Activated CD4-positive, alpha-beta T cell treated with anti-CD3 and anti-CD28 coated beads, Interleukin-2, amount 50 U/mL, for 24 hours (primary cell): ENCODE measurements around the gene SPTLC3.

Experiments used
- DNase-seq, 2 donors: peaks; one replicate each; pipeline ENCODE4 v3.0.0-alpha.2; 2020; ENCODE audit warnings: low read depth in 1 of 2, low spot score in 1 of 2

SPTLC3 gene

GRCh38 chr20:13130061-13130706 is 121.4 kb downstream of the SPTLC3 start:
- no peak for DNase-seq

- DNase-seq, result no peak
These were observed 121.9 kb downstream of the SPTLC3 start for GRCh38 chr20:13130707-13131103.

GRCh38 chr20:13131688-13132087 is 122.9 kb downstream of the SPTLC3 start:
- DNase-seq, result no peak

DNA sequence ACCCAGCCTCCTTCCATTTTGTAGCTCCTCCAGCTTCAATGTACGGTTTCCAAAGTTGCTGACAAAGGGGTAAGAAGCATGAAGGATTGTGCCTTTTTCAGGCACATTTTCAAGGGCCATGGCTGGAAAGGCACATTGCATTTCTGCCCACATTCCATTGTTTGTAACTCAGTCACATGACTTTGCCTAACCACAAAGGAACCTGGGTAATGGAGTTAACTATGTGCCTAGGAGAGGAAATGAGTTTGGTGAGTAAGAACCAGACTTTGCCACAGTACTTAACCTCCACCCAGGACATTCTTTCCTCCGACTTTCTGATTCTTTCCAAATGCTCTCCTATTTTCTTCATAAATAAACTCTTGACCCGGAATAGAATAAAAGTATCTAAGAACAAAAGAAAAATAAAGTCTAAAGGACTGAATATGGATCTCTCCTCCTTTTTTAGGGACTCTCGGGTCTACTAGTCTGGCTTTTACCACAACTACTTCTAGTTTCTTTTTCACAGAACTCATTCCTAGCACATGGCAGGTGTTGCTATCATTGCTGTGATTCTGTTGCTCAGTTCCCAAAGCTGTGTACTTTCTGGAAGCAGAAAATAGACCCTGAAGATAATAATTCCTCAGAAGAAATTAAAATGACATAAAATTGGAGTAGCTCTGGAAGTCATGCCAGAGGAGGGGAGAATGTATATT is 130.8 kb downstream of the SPTLC3 start:
- no peak for DNase-seq

- no peak for DNase-seq
These were observed 131.4 kb downstream of the SPTLC3 start for GRCh38 chr20:13140201-13140600.

- no peak for DNase-seq
These were observed 132.0 kb downstream of the SPTLC3 start for GRCh38 chr20:13140775-13141174.

DNA sequence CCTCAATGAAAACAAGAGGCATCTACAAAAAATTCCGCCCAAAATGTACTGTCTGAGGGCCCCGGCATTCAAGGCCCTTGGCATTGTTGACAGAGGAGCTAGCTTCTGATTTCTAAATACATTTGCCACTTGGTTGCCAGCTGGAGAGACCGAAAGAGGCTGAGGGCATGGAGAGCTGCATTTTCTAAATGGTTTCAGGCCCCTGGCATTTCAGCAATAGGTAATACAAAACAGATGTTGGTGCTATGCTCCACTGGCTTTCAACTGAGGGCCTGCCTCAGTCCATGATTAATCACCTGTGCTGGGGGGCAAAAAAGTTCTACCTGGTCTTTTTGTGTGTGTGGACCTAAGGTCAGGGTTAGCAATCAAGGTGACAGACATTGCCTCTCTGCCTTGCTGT is 132.8 kb downstream of the SPTLC3 start:
- DNase-seq, result no peak

GRCh38 chr20:13142143-13142542 is 133.4 kb downstream of the SPTLC3 start:
- DNase-seq, result no peak

DNA sequence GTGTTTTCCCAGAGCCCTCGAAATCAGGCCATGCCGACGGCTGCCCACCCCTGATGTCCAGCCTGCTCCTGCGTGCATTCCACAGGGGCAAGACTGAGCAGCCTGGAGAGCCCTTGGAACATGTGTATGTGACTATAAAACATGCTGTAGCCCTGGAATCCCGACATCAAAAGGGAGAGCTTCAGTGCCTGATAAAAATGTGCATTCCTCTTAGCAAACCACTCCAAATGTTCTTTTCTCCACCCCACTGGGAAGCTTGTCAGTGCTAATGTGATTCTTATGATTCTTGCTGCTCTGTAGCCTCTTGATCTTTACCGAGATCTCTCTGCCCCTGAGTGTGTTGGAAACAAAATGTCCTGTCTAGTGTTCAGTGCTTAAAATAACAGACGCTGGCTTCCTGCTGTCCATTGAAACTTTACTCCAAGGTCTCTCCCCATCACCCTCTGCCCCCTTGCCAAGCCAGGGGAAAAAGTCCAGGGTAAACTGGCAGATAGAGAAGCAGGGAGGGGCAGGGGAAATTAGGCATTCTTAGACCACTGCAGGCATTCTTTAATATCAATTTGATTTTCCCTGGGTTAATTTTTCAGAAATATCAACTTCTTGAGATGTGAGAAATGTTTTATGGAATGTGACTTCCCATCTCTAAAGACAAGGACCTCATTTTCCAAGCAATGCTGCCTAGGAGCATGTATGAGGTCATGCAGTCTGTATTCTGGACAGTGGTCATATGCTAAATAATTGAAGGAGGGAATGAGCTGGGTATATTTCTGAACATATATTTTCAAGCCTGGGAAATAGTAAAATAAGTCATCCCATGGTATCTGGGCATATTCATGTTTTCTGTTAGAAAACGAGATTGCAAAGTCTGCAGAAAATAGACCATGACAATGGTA is 138.5 kb downstream of the SPTLC3 start:
- DNase-seq, result no peak

GRCh38 chr20:13147971-13148370 is 139.2 kb downstream of the SPTLC3 start:
- no peak for DNase-seq

DNA sequence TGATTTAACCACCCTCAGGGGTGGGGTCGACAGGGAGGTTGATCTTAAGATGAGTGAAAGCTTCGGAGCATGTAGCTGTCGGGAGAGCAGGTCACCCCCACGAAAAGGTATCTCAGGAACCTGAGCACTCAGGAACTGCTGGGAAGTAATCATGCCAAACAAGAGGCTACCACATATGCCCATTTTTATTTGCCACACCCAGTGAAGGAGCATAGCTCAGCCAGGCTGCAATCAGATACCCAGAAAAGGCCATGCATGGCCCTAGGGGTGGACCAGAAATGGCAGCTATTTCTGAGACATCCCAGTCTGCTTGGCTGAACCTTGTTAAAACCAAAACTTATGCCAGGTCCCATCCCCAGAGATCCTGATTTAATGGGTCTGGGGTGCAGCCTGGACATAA is 139.6 kb downstream of the SPTLC3 start:
- DNase-seq, result no peak

DNA sequence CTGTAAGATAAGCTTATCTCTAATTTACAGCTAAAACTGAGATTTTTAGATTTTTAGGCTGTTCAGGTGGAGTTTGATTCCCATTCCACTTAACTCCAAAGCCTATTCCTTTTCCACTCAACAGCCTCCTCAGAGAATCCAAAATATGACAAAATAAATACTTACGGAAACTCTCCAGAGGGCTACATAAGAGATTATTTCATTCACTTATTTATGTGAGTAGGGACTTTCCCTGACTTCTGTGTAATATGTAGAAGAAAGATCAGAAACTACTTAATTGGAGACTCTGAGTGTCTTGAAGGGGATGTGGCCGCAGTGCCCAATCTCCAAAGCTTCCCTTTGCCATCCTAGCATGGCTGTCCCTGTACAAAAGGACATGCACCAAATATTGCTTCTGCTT is 140.2 kb downstream of the SPTLC3 start:
- DNase-seq, result no peak

DNA sequence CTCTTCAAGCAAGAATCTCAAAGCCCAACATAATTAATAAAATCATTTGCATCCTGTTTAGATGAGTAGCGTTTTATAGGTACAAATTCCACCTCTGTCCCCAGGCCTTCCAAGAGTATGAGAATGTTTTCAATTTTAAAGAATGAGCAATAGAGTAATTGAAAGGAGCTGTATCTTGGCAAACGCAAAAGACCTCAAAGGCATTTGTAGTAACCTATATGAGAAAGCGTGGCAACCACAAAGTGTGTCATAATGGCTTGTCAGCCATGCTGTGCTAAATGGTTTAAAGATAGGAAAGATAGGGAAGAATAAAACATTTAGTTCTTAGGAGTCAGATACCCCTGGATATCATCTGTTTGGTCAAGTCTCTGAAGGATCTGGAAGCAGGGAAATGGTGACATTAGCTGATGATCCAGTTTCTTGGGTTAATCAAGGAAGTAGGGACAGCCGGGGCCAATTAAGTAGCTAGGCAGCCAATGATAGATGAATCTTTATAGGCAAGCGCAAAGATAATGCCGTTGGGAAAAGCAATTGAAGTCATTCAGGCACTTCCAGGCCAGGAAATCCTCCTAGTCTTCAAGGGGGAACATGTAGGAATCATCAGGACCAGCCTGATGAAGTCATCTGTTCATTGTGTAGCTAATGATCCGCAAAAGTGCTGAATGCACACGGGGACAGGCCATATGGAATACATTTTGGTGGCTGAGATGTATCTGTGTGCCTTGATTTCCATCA is 140.8 kb downstream of the SPTLC3 start:
- no peak for DNase-seq

GRCh38 chr20:13158369-13158768 is 149.6 kb downstream of the SPTLC3 start:
- DNase-seq, result no peak

DNA sequence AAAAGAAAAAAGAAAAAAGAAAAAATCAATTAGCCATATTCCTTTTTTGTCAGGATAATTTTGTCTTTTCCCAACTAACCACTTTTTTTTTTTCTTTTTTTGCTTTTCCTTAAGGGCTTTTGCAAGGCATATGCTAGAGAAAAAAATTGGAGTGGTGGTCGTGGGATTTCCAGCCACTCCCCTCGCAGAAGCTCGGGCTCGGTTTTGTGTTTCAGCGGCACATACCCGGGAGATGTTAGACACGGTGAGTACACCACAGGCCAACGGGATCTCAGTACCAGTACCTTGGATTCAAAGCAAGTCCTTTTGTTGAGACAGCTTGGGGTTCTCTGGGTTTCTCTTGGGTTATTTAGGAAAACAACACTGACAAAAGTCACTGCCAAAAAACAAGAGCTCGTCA is 151.1 kb downstream of the SPTLC3 start:
- DNase-seq, result no peak

DNA sequence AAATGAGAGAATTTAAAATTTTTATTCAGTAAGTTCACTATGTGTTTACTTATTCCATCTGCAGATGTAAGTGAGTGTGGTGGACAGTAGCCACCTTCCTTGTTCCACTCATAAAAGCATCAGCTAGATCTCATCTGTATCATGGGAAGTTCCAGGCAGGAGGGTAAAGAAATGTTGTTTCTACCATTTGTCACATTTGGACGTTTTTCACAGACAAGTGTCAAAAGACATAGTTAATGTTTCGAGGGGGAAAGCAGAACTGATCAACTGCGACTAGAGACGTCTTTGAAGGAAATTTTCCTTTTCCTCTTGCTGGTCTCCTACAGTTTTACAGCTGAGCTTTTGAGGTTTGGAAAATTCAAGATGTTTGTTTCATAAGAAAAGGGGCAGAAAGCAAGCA is 156.4 kb downstream of the SPTLC3 start:
- DNase-seq, result no peak

GRCh38 chr20:13166011-13166410 is 157.2 kb downstream of the SPTLC3 start:
- no peak for DNase-seq

- no peak for DNase-seq
These were observed 157.7 kb downstream of the SPTLC3 start for GRCh38 chr20:13166437-13166836.

DNA sequence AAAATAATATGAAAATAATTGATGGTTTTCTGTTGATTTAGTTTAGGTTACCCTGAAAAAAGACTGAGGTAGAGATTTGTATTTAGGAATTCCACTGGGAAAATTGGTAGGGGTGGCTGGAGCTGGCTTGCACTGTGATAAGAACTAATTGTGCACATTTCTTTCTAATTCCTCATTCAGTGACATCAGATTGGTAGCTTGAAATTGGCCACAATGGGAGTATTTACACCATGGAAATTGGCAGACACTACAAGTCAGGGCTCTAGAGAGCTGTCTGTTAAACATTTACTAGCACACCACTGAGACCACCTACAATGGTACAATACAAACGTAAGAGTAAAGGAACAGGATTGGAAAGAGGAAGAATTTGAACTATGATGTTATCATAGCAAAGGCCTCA is 160.3 kb downstream of the SPTLC3 start:
- no peak for DNase-seq

DNA sequence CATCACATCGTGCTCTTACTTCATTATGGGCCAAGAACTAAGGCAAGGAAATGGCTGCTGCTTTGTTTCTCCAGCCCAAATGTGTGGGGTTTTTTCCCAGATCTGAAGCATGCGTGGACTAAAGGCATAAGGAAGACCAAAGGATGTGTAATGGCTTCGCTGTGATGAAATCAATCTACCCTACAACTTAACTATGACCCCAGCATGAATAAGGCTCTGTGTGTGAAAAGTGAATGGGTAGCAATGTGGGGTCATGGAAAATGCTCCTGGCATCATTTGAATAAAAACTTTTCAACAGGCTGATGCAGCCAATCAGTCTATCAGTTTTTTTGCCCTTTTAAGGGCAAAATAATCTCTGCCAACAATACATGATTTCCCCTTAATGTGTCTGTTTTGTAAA is 162.0 kb downstream of the SPTLC3 start:
- no peak for DNase-seq

GRCh38 chr20:13173201-13173600 is 164.4 kb downstream of the SPTLC3 start:
- no peak for DNase-seq
